ENCODE data around the gene MEIOB.
"Not testable (repeated sequence)": the region's sequence is repeated elsewhere in the genome, so short reads cannot be mapped to it uniquely, and the experiment has no call there.

MEIOB gene

GRCh38 chr16:1907226-1907860 is 35.4 kb upstream of the MEIOB start:
- no peak for DNase-seq (ENCODE audit: low read depth in 2 of 2)

- no peak for DNase-seq (ENCODE audit: low read depth in 2 of 2)
Observed at GRCh38 chr16:1906846-1907165, 34.8 kb upstream of the MEIOB start.

GRCh38 chr16:1906055-1906845 is 34.3 kb upstream of the MEIOB start:
- no peak for DNase-seq (ENCODE audit: low read depth in 2 of 2)

- no peak for DNase-seq (ENCODE audit: low read depth in 2 of 2)
Observed at GRCh38 chr16:1903845-1904840, 32.2 kb upstream of the MEIOB start.

- DNase-seq (ENCODE audit: low read depth in 2 of 2), result no peak
Observed at GRCh38 chr16:1903220-1903574, 31.2 kb upstream of the MEIOB start.

- DNase-seq (ENCODE audit: low read depth in 2 of 2), result no peak
Observed at GRCh38 chr16:1902547-1903219, 30.7 kb upstream of the MEIOB start.

GRCh38 chr16:1900452-1900774 is 28.4 kb upstream of the MEIOB start:
- DNase-seq (ENCODE audit: low read depth in 2 of 2), result no peak

GRCh38 chr16:1899641-1900451 is 27.9 kb upstream of the MEIOB start:
- no peak for DNase-seq (ENCODE audit: low read depth in 2 of 2)

- DNase-seq (ENCODE audit: low read depth in 2 of 2), result not testable (repeated sequence)
Observed at GRCh38 chr16:1897692-1898091, 25.7 kb upstream of the MEIOB start.

- no peak for DNase-seq (ENCODE audit: low read depth in 2 of 2)
Observed at GRCh38 chr16:1895949-1896675, 24.1 kb upstream of the MEIOB start.

GRCh38 chr16:1895068-1895467 is 23.1 kb upstream of the MEIOB start:
- no peak for DNase-seq (ENCODE audit: low read depth in 2 of 2)

- DNase-seq (ENCODE audit: low read depth in 2 of 2), result no peak
Observed at GRCh38 chr16:1890708-1891050, 18.7 kb upstream of the MEIOB start.

- DNase-seq (ENCODE audit: low read depth in 2 of 2), result no peak
Observed at GRCh38 chr16:1890024-1890707, 18.2 kb upstream of the MEIOB start.

- no peak for DNase-seq (ENCODE audit: low read depth in 2 of 2)
Observed at GRCh38 chr16:1887711-1888354, 15.9 kb upstream of the MEIOB start.

GRCh38 chr16:1884889-1885288 is 12.9 kb upstream of the MEIOB start:
- DNase-seq (ENCODE audit: low read depth in 2 of 2), result no peak

- DNase-seq (ENCODE audit: low read depth in 2 of 2), result no peak
Observed at GRCh38 chr16:1884155-1884760, 12.3 kb upstream of the MEIOB start.

- not testable (repeated sequence) for DNase-seq (ENCODE audit: low read depth in 2 of 2)
Observed at GRCh38 chr16:1881172-1881571, 9.2 kb upstream of the MEIOB start.

- no peak for DNase-seq (ENCODE audit: low read depth in 2 of 2)
Observed at GRCh38 chr16:1879477-1879876, 7.5 kb upstream of the MEIOB start.

- no peak for DNase-seq (ENCODE audit: low read depth in 2 of 2)
Observed at GRCh38 chr16:1878256-1878655, 6.3 kb upstream of the MEIOB start.

All from fibroblast of skin of left biceps (primary cell).